ENCODE data around the gene BCAT1. TPM values are rescaled to one million over a fixed set of nuclear protein-coding genes. Genes with fewer than 3 reads are reported as not detected.
"Not testable (repeated sequence)": the region's sequence is repeated elsewhere in the genome, so short reads cannot be mapped to it uniquely, and the experiment has no call there.

Gene BCAT1
- total and polyA plus RNA-seq, 2 donors (not counting 3 experiments of a cell fraction or from before 2014, with no cell fraction given) = 21.6 to 267 TPM

DNA sequence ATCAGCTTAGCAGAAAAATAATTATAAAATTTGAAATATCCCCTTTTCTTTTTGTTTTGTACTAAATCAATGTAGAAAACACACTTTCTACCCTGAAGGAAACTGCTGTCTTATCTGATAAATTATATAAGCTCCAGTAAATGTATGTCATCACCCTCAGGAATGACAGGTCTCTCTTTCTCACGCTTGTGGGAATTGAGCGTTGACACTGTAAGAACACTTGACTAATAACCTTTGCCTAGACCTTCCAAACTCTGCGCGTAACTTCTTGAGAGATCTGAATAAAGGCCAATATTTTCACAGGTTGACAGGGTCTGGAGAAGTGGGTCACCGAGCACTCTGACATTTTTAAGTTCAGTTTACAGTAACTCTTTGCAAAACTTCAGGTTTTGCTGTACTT, 138.5 kb downstream of the BCAT1 start:
- H3K27ac ChIP-seq (ENCODE audit: insufficient read depth, low read depth, low read length) = no peak overlapping the region
- no peaks in the 10 kb centered on the region for H3K4me1 ChIP-seq (ENCODE audit: control insufficient read depth, extremely low read depth, insufficient read depth, low read length)
- H3K9me1 ChIP-seq (replicated peaks; ENCODE audit: control insufficient read depth, extremely low read depth, insufficient read depth, low read length) = no peaks in the 10 kb centered on the region
- H3K4me3 ChIP-seq (replicated peaks in 1 of 3; ENCODE audit: insufficient read depth in 1 of 3, low read depth in 1 of 3, low read length in 3 of 3) = no peak overlapping the region
- BruUV-seq (replicated peaks) = no TSS peak
- no peaks in the 10 kb centered on the region for H4K20me1 ChIP-seq (replicated peaks; ENCODE audit: control insufficient read depth, extremely low read depth, insufficient read depth, low read length)
- POLR2A ChIA-PET = no interaction called here
- no peak overlapping the region for H2AFZ ChIP-seq (ENCODE audit: low read depth, low read length)
- TF ChIP-seq POLR2AphosphoS5 (IDR thresholded peaks at IDR 0.05; ENCODE audit: insufficient read depth, low read depth, low read length) = no peak
- TF ChIP-seq EZH2 (IDR thresholded peaks at IDR 0.05; ENCODE audit: borderline replicate concordance, low read depth, low read length, severe bottlenecking) = no peak
- TF ChIP-seq, protein P1, sequence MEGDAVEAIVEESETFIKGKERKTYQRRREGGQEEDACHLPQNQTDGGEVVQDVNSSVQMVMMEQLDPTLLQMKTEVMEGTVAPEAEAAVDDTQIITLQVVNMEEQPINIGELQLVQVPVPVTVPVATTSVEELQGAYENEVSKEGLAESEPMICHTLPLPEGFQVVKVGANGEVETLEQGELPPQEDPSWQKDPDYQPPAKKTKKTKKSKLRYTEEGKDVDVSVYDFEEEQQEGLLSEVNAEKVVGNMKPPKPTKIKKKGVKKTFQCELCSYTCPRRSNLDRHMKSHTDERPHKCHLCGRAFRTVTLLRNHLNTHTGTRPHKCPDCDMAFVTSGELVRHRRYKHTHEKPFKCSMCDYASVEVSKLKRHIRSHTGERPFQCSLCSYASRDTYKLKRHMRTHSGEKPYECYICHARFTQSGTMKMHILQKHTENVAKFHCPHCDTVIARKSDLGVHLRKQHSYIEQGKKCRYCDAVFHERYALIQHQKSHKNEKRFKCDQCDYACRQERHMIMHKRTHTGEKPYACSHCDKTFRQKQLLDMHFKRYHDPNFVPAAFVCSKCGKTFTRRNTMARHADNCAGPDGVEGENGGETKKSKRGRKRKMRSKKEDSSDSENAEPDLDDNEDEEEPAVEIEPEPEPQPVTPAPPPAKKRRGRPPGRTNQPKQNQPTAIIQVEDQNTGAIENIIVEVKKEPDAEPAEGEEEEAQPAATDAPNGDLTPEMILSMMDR (IDR thresholded peaks at IDR 0.05; ENCODE audit: extremely low read depth in 1 of 2, insufficient read depth in 1 of 2, low read depth in 1 of 2, low read length in 2 of 2) = no peak
- no peak for TF ChIP-seq POLR2A (IDR thresholded peaks at IDR 0.05; ENCODE audit: low read depth, low read length)
- TF ChIP-seq GATA2 (IDR thresholded peaks at IDR 0.05; ENCODE audit: insufficient read depth, insufficient read length, low read depth, low read length) = no peak
- no peak for TF ChIP-seq JUN (IDR thresholded peaks at IDR 0.05; ENCODE audit: borderline replicate concordance, insufficient read depth, insufficient read length, low read depth)
- TF ChIP-seq MYC (IDR thresholded peaks at IDR 0.05; ENCODE audit: low read depth, low read length) = no peak
- no peak for TF ChIP-seq FOS (IDR thresholded peaks at IDR 0.05; ENCODE audit: borderline replicate concordance, insufficient read depth, low read length)
- TF ChIP-seq, protein P2, sequence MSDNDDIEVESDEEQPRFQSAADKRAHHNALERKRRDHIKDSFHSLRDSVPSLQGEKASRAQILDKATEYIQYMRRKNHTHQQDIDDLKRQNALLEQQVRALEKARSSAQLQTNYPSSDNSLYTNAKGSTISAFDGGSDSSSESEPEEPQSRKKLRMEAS (IDR thresholded peaks at IDR 0.05; ENCODE audit: insufficient read depth, insufficient read length) = no peak
- peaks cover 3 to 9% of the 10 kb centered on the region in 2 experiments for H3K36me3 ChIP-seq (ENCODE audit: control insufficient read depth in 2 of 2, extremely low read depth in 1 of 2, insufficient read depth in 2 of 2, low read length in 2 of 2)
- dilution Hi-C loops (cut with MboI; ENCODE audit: extremely low pct_ligation_motif_present, low sequenced_read_pairs) (no loop called here), intact Hi-C loops (cut with micrococcal nuclease) (no loop called here)
- H3K9ac ChIP-seq (replicated peaks; ENCODE audit: extremely low read depth, insufficient read depth, low read length) = no peak overlapping the region
- no peak overlapping the region for H3K4me2 ChIP-seq (ENCODE audit: insufficient read depth, low read length)
- DNase-seq (ENCODE audit: low read depth, low spot score) (no peak), FAIRE-seq (no peak)
- no peaks in the 10 kb centered on the region for H3K79me2 ChIP-seq (ENCODE audit: control insufficient read depth, insufficient read depth, low read length)
- H3K9me3 ChIP-seq (replicated peaks; ENCODE audit: control insufficient read depth, insufficient read depth, low read length) = no peaks in the 10 kb centered on the region
- no peaks in the 10 kb centered on the region for H3K27me3 ChIP-seq (ENCODE audit: control insufficient read depth in 2 of 2, insufficient read depth in 2 of 2, low read length in 2 of 2)
- CTCF ChIA-PET = no interaction called here

DNA sequence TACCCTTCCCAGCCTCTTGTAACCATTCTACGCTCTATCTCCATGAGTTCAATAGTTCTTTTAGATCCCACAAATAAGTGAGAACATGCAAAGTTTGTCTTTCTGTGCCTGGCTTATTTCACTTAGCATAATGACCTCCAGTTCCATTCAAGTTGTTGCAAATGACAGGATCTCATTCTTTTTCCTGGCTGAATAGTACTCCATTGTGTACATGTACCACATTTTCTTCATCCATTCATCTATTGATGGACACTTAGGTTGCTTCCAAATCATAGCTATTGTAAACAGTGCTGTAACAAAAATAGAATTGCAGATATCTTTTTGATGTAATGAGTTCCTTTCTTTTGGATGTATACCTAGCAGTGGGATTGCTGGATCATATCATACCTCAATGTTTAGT, 139.6 kb downstream of the BCAT1 start:
- dilution Hi-C loops (cut with MboI; ENCODE audit: extremely low pct_ligation_motif_present, low sequenced_read_pairs); CTCF ChIA-PET; FAIRE-seq: not testable (repeated sequence)

More for the DNA sequence above, 139.6 kb downstream of the BCAT1 start:
- H3K9me3 ChIP-seq (replicated peaks; ENCODE audit: control insufficient read depth, insufficient read depth, low read length); POLR2A ChIA-PET; H3K27me3 ChIP-seq (ENCODE audit: control insufficient read depth in 2 of 2, insufficient read depth in 2 of 2, low read length in 2 of 2); H3K9ac ChIP-seq (replicated peaks; ENCODE audit: extremely low read depth, insufficient read depth, low read length); BruUV-seq (replicated peaks); intact Hi-C loops (cut with micrococcal nuclease); H3K9me1 ChIP-seq (replicated peaks; ENCODE audit: control insufficient read depth, extremely low read depth, insufficient read depth, low read length); H4K20me1 ChIP-seq (replicated peaks; ENCODE audit: control insufficient read depth, extremely low read depth, insufficient read depth, low read length); H3K36me3 ChIP-seq (ENCODE audit: control insufficient read depth in 2 of 2, extremely low read depth in 1 of 2, insufficient read depth in 2 of 2, low read length in 2 of 2); H2AFZ ChIP-seq (ENCODE audit: low read depth, low read length); H3K4me2 ChIP-seq (ENCODE audit: insufficient read depth, low read length); H3K27ac ChIP-seq (ENCODE audit: insufficient read depth, low read depth, low read length); H3K79me2 ChIP-seq (ENCODE audit: control insufficient read depth, insufficient read depth, low read length); H3K4me3 ChIP-seq (replicated peaks in 1 of 3; ENCODE audit: insufficient read depth in 1 of 3, low read depth in 1 of 3, low read length in 3 of 3); DNase-seq (ENCODE audit: low read depth, low spot score); H3K4me1 ChIP-seq (ENCODE audit: control insufficient read depth, extremely low read depth, insufficient read depth, low read length): not testable (repeated sequence)
